HG03159 (cell line): ENCODE measurements around the gene HSPA6.
"Not testable (repeated sequence)": the region's sequence is repeated elsewhere in the genome, so short reads cannot be mapped to it uniquely, and the experiment has no call there.

Source experiments
- ATAC-seq: cut with Tn5 transposase; IDR thresholded peaks from one replicate; pipeline ENCODE4 v1.9.1; 2021; ENCODE audit warnings: mild to moderate bottlenecking, moderate library complexity; ENCODE audit not compliant: unreplicated experiment

HSPA6 gene

DNA sequence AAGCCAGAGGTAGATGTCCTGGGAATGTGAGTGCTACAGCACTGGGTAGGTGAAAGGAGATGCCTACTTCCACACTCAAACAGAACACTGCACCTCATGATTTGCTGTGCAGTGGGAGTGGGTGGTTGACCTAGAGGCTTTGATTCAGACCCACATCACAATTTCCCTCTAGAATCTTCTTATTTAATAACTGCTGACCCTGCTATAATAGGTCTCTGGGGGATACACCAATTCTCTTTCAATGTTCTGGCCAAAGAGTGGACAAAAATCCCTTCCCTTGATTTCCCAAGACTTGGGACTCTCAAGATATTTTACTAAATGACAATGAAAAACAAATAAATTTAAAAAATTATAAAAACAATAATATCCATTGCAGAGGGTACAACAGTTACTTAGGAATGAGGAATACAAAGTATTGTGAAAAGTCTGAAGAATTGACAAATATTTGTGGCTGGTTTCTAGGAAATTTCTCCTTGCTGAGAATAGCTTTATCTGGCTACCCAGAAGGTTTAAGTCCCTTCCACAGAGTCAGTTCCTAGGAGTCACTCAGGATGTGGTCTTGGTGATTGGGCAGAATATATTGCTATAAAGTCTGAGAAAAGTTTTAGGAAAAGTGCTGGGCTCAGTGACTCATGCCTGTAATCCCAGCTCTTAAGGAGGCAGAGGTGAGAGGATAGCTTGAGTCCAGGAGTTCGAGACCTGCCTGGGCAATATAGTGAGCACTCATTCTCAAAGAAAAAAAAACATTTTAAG is 21.5 kb upstream of the HSPA6 start:
- ATAC-seq, result no peak

DNA sequence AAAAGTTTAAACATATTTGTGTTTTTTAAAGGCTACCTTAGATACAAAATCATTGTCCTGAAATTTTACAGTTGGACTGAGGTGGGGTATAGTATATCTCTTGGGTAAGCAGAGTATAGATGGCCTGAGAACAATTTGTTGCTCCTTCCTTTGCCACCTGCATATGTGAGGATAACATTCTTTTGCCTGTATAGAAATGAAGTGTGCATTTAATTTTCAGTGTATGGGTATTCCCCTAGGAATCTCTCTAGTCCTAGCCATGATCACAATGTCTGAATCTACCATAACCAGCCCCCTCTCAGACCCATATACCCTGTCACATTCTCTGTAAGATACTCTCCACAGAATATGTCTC is 21.0 kb upstream of the HSPA6 start:
- ATAC-seq, result no peak

DNA sequence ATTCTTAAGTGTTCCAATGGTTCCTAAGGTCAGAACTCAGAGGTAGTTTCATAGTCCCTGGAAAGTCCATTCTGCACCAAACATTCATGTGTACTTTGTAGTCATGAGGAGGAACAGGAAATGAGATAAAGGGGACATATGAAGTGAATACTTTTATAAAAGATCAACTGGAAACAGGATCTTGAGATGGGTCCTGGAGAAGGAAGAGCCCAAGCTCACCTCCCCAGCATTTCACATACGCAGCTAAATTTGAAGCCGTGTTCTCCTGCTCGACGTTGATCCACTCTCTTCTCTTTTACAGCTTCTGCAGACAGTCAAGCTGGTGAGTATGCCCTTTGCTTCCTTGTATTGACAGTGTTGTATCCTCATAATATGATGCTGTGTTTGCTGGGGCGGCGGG is 18.7 kb upstream of the HSPA6 start:
- ATAC-seq, result no peak

DNA sequence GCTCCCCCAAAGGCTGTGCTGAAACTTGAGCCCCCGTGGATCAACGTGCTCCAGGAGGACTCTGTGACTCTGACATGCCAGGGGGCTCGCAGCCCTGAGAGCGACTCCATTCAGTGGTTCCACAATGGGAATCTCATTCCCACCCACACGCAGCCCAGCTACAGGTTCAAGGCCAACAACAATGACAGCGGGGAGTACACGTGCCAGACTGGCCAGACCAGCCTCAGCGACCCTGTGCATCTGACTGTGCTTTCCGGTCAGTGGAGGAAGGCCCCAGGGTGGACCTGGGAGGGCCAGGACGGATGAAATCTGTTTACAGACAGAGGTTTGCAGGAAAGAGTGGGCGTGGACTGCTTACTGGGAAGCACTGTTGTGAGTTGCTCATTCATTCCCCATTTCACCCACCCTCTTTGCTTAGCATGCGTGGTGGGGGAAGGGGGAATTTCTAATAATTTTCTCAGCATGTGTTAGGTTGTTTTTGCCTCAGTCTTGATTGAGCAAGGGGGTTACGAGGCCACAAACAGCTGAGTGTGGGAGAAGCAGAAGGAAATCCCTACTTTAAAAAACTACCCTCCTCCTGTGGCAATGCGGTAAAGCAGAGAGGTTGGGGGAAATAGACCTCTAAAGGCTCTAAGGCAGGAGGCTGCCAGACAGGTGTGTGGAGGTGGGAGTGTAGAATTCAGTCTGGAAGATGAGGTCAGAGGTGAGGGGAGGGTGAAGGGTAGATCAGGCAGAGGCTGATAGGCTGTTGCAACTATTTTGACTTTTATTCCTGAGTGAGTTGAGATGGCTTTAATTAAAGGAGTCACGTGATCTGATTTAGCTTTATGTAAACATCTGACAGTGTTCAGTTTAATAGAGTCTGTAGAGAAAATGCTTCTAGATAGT is 17.8 kb upstream of the HSPA6 start:
- no peak for ATAC-seq

DNA sequence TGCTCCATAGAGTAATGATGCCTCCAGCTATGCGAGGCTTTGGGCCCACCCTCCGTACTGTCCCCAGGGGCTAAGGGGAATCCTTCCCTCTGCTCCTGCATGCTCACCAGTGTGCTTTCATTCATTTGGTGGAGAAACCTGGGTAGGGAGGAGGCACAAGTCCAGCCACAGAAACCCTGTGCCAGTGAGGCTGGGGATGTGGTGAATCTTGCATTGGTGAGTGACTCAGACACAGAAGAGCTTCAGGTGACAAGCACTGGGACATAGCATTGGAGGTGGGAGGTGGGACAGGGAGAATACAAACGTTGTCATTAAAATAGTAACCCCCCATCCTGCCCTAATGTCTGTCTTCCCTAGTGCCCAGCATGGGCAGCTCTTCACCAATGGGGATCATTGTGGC is 13.9 kb upstream of the HSPA6 start:
- ATAC-seq, result no peak

DNA sequence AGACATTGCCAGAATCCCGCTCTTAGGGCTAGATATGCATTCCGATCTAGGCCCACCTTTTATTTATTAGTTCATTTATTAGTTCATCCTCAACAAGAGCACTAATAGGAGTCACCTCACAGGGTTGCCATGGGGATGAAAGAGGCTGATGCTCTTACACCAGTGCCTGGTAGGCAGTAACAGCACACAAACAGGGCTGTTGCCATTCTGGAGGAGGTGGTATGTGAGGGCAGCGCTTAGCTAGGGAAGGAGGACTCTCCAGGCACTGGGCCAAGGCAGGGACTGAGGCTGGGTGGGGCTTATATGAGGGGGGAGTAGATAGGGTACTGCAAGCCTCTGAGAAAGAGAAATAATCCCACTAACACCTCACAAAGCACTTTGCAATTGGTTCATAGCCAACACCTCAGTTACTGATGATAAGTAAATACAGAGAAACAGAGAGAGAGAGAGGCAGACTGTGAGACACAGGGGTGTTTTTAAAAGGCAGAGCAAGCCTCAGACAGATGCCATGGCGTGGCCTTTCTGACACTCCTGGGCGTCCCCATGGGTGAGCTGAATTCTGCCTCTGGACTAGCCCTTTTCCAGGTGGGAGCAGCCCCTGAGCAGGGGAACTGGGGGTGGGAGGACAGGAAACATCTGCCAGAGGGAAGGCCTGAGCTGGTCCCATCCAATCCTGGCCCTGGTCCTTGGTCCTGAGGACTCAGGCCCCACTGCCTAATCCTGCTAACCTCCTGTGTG is 13.2 kb upstream of the HSPA6 start:
- no peak for ATAC-seq

DNA sequence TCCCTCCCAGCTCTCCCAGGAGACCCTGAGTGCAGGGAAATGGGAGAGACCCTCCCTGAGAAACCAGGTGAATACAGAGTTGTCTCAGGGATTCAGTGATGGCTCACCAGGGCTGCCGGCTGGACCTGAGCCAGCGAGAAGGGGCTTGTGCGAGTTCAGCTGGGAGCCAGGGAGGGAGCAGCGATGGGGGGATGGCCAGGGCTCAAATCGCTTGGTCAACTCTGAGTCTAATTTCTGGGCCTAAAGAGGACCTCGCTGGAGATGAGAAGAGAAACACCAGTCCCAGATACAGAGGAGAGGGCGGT is 12.6 kb upstream of the HSPA6 start:
- no peak for ATAC-seq

DNA sequence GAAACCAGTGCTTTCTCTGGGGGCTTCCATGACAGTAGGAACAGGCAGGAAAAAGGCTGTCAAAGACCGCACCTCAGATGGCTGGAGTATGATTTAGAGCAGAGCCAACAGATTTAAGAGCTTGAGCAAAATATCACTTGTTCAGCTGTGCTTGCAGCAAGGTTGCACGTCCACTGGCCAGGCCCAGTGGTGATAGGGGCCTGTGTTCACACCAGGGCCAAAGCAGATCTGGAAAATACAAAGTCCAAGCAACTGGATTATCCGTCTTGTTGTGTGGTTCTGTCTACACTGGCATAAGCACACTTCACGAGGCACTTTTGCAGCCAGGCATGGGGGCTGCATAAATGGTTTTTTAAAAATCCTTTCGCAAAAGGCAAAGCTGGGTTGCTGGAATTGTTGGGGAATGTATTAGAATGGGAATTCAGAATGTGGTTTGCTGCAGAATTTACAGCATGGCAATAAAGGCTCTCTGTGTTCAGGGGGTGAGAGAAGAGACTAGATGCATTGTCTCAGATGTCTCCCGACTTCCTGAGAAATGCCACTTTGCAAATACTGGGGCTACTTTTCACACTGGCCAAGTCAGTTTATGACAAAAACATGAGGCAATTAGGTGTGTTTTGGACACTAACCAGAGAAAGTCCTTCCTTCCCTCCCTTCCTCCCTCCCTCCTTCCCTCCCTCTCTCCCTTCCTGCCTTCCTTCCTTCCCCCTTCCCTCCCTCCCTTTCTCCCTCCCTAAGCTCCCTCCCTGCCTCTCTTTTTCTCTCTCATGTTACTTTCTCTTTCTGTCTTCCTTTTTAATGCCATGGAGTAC is 11.5 kb upstream of the HSPA6 start:
- ATAC-seq, result not testable (repeated sequence)

DNA sequence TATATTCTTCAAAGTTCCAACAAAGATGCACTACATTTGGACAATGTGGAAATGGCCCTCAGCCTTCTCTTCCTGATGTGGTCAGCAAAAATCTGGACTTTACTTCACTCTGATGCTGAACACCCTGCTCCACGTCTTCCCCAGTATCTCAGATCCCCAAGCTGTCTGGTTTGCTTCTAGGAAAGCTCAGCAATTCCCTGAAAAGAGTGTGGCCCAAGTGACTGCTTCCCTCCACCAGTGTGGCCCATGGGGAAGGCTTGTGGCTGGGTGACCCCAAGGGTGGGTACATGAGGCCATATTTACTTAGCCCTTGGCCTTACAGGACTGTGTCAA is 10.9 kb upstream of the HSPA6 start:
- not testable (repeated sequence) for ATAC-seq

DNA sequence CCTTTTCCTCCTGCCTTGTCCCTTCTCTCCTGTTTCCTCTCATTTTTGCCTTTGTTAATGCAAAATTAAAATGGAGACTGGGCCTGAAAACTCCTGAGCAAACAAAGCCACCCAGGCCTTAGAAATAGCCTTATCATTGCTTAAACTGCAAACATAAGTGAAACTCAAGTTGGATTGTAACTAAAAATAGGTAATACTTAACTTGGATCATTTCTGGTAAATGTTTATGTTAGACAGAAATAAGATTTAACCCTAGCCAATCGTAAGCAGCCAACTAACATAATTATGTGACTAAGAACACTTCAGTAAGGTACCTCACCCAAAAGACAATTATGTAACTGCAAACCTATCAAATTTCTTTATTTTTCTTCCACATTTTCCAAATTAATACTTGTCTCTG is 10.4 kb upstream of the HSPA6 start:
- ATAC-seq, result not testable (repeated sequence)

DNA sequence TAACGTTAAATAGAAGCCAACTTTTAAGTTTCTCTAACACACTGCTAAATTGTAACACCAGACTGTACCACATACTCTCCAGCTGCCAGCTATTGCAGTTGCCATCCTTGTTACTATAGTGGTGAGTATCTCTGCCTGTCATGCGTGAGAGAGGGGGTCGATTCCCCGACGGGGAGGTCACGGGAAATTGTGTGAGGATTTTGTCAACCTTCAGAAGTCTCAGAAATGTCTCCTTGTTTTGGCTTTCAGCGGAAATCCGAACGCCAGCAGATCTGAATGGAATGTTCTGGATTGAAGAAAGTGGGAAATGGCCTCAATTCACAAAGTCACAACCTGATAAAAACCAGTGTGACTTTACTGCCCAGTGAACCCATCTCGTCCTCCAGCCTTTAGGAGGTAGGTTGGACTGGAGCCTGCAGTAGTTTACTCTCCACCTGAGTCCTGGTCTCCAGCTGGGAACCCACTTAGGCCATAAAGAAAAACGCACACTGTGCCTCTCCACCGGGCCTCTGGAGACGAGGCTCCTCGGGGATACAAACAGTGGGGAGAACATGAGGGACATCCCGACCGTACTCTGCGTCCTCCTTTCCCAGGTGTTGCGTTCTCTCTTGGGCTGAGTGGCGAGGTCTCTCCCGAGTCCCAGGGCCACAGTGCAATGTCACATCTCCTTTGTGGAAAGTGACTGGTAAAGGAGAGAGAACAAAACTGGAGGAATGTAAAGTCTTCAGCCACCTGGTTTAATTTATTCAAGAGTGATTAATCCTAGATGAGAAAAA is 1.1 kb upstream of the HSPA6 start:
- peak; percentile 18 for ATAC-seq

DNA sequence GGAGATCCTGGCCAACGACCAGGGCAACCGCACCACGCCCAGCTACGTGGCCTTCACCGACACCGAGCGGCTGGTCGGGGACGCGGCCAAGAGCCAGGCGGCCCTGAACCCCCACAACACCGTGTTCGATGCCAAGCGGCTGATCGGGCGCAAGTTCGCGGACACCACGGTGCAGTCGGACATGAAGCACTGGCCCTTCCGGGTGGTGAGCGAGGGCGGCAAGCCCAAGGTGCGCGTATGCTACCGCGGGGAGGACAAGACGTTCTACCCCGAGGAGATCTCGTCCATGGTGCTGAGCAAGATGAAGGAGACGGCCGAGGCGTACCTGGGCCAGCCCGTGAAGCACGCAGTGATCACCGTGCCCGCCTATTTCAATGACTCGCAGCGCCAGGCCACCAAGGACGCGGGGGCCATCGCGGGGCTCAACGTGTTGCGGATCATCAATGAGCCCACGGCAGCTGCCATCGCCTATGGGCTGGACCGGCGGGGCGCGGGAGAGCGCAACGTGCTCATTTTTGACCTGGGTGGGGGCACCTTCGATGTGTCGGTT is 477 bp downstream of the HSPA6 start:
- peak; percentile 10 for ATAC-seq

DNA sequence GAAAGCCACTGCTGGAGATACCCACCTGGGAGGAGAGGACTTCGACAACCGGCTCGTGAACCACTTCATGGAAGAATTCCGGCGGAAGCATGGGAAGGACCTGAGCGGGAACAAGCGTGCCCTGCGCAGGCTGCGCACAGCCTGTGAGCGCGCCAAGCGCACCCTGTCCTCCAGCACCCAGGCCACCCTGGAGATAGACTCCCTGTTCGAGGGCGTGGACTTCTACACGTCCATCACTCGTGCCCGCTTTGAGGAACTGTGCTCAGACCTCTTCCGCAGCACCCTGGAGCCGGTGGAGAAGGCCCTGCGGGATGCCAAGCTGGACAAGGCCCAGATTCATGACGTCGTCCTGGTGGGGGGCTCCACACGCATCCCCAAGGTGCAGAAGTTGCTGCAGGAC is 981 bp downstream of the HSPA6 start:
- not testable (repeated sequence) for ATAC-seq

DNA sequence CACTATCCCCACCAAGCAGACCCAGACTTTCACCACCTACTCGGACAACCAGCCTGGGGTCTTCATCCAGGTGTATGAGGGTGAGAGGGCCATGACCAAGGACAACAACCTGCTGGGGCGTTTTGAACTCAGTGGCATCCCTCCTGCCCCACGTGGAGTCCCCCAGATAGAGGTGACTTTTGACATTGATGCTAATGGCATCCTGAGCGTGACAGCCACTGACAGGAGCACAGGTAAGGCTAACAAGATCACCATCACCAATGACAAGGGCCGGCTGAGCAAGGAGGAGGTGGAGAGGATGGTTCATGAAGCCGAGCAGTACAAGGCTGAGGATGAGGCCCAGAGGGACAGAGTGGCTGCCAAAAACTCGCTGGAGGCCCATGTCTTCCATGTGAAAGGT is 1.6 kb downstream of the HSPA6 start:
- not testable (repeated sequence) for ATAC-seq

DNA sequence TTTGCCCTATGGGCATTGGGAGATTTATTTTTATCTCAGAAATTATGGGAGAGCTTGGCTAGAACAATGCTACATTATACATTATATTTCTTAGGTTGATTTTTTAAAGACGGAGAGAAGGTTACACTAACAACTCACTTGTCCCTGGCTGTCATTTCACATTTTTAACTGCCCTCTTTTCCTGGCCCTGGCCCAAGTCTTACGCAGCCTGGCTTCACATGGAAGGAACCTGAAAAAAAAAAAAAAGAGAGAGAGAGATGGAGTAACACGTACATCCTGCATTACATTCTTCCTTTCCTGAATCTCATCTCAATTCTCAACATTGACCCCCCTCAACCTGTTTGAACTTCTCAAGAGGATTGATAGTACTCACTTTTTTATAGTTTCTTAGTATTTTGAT is 4.2 kb downstream of the HSPA6 start:
- not testable (repeated sequence) for ATAC-seq

DNA sequence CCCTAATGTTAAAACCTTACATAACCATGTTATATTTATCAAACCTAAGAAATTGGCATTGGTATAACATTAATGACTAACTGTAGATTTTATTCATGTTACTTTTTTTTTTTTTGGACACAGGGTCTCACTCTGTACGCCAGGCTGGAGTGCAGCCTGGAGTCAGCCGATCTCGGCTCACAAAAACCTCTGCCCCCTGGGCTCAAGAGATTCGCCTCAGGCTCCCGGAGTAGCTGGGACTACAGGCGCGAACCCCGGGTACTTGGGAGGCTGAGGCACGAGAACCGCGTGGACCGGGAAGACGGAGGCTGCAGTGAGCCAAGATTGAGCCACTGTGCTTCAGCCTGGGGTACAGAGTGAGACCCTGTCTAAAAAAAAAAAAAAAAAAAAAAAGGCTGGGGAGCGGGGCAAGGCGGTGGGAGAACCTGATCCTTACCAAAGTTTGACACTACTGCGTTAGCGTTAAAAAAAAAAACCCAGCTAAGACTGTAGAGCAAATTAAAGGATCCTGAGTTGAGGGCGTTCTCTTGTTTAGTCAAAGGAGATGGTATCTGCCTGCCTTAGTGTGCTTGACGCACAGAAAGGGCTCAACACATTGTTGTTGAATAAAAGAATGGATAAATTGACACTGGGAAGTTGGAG is 5.2 kb downstream of the HSPA6 start:
- ATAC-seq, result not testable (repeated sequence)

DNA sequence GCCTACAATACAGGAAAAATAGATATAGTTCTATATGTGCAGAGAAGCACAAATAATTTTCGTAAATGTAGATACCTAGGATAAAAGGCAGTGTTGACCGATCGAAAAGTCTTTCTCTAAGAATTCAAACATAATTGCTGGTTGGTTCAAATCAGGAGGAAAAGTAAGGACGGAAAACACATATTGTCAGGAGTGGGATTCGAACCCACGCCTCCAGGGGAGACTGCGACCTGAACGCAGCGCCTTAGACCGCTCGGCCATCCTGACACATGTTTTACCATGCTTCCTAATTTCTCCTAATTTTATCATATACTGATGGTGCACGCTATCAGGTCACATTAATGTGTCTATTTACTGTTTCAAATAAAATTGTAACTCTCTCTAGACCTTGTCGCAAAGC is 5.8 kb downstream of the HSPA6 start:
- peak; percentile 33 for ATAC-seq

DNA sequence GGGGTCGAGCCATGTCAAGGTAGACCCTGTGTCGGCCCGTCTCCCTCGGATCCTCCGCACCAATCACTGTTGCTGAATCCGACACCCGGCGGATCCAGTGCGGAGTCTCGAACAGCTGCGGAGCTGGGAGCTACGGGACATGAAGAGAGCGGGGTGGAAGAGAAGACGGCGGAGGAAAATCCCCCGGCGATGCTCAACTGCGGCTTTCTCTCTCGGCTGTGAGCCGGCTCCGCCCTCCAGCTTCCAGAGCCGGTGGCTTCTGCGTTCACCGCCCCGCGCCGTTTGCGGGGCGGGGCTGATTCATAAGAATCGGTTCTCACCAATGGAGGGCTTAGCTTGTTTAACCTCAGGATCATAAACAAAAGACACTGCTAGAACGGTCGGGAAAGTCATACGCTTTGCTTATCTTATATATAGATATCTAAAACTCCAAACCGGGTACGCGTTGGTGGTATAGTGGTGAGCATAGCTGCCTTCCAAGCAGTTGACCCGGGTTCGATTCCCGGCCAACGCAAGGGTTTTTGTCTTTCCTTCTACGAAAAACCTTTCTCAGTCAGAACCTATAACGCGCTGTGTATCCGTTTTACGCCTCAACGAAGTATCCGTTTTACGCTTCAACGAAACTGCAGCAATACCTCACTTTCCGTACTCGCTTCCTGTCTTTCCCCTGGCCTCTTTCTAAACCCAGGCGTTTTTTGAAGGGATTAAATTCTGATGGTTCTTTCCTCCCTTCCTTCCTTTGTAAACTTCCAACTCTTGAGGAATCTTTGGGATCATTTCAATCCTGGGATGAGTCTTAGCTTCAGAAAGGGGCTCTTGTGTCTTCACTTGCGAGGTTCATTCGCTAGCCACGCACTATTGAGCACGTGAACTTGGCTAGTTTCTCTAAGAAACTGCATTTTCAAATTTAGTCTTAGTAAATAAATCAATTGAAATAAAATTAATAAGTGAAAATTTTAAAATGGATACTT is 6.6 kb downstream of the HSPA6 start:
- peak; percentile 75 for ATAC-seq
